Testis (tissue), 2 donors: Measurements from ENCODE around the gene NOTO.

Experiments
- POLR2A ChIP-seq: fragments of 450-650 bp; IDR thresholded peaks from one replicate; pipeline ENCODE4 v1.6.1; 2017; ENCODE audit warnings: antibody characterized with exemption, mild to moderate bottlenecking, moderate library complexity
- TF ChIP-seq, protein P1 (sequence below), 3 experiments: fragments of 450-650 bp in 2 of 3; fragments of 200-600 bp in 1 of 3; sonication (generic) in 1 of 3; IDR thresholded peaks; one replicate each; pipeline ENCODE4 v1.5.1; 2016 to 2019; ENCODE audit warnings: antibody characterized with exemption in 3 of 3, mild to moderate bottlenecking in 2 of 3, moderate library complexity in 1 of 3

DNA sequence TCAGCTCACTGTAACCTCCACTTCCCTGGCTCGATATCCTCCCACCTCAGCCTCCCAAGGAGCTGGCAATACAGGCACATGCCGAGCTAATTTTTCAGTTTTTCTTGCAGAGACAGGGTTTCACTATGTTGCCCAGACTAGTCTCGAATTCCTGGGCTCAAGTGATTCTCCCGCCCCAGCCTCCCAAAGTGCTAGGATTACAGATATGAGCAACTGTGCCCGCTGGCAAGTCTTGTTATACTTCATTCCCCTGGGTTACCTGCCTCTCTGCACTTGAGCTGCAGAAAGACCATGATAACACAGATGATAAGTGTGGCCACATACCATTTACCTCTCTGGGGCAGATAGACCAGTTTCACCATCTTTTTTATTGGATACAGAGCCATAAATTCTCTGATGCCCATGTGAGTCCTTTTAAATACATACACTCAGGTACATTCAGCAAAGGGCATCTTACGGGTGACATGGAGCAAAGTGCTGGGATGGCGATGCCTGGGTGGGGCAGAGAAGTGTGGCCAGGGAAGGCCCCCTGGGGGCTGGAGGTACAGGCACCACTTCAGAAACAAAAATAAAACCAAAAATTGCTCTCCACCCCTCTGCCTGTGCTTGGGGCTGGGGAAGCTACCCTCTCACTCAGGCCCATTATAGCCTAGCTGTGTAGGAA lies 52.1 kb downstream of the NOTO start:
- TF ChIP-seq, protein P1, sequence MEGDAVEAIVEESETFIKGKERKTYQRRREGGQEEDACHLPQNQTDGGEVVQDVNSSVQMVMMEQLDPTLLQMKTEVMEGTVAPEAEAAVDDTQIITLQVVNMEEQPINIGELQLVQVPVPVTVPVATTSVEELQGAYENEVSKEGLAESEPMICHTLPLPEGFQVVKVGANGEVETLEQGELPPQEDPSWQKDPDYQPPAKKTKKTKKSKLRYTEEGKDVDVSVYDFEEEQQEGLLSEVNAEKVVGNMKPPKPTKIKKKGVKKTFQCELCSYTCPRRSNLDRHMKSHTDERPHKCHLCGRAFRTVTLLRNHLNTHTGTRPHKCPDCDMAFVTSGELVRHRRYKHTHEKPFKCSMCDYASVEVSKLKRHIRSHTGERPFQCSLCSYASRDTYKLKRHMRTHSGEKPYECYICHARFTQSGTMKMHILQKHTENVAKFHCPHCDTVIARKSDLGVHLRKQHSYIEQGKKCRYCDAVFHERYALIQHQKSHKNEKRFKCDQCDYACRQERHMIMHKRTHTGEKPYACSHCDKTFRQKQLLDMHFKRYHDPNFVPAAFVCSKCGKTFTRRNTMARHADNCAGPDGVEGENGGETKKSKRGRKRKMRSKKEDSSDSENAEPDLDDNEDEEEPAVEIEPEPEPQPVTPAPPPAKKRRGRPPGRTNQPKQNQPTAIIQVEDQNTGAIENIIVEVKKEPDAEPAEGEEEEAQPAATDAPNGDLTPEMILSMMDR (IDR thresholded peaks at IDR 0.05) = no peak
- no peak for TF ChIP-seq POLR2A
